Islet precursor cell (in vitro differentiated cells): ENCODE data around the gene TBX5.
A peak's percentile ranks its signal among the peaks of the same experiment; 100 is the strongest.

Experiments
- DNase-seq: peaks from one replicate; pipeline ENCODE4 v3.0.0-alpha.2; 2018

TBX5 gene

DNA sequence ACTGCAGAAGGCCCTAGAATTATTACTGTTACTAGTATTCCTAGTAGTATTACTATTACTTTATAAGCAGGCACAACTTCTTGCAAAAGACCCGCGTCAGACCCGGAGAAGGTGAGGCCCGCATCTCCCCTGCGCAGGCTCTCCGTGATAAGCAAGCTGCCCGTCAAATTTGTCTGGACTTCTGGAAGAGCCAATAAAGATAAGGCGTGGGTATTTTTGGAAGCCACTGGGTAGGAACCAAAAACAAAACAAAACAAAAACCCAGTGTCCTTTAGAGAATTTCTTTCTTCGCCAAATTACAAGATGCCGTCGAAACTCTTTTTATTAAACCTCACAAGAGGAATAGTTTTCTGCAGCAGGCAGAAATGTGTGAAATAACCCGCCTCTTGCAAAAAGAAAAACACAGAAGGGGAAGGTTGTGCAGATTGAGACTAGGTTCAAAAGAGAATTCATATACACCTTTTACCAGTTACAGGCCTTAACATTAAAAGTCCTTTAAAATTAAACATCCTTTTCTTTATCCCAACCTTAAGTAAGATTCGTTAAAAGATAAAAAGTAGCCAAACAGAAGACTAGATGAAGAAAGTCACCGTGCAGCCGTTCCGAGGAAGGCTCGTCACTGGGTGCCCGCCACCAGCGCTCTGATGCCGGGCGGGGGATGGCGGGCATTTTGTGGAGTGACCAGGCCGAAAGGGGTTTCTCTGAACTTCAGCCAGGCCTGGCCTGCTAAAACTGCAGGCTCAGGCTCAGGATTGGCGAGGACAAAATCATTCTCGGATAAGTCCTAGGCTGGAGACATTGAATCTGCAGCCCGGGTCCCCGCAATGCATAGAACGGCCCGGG is 1.6 kb downstream of the TBX5 start:
- no peak for DNase-seq

DNA sequence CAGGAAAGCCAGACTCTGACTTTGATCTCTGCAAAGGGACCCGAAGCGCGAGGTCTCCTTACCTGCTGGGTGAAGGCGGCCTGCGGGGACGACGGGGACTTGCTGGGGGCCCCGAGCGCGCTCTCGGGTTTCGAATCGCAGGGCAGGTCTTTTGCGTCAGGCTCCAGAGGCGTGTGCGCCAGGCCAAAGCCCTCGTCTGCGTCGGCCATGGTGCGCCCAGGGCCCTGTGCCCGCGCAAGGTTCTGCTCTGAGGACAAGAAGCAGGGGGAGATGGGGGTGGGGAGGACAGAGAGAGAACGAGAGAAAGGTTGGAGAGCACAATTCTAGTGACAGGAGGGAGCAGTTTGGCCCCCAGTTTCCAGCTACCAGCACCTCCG is 2.3 kb downstream of the TBX5 start:
- DNase-seq: peak; percentile 70

DNA sequence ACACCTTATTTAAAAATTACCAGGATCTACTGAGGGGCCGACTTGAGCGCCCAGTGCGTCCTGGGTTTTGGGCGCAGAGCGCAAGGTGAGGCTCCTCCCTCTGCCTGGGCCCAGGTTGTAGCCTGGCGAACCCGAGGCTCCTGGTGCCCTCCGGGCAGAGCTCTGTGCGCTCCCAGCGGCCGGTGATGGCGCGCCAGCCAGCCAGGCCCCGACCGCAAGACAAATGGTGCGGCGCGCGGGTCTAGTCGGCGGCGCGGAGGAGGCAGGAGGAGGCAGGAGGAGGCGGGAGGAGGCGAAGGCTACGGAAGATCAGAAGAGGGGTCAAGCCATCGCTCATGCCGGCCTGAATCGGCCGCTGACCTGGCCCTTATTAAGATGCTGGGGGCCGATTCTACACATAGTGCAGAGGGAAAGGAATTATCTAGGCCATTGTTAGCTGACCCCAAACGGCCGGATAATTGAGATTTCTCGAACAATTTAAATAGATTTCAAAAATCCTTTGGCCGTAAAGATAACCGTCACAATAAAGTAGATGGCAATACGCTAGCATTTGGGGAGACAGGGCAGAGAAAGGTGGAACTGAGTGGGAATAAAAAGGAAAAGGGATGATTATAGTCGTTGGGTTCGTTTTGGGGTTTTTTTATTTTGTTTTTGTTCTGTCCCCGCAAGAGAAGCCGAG is 2.8 kb downstream of the TBX5 start:
- DNase-seq: peak; percentile 95

- DNase-seq: no peak
Observed at GRCh38 chr12:114402084-114402717, 3.7 kb downstream of the TBX5 start.

- no peak for DNase-seq
Observed at GRCh38 chr12:114401328-114402083, 4.4 kb downstream of the TBX5 start.

DNA sequence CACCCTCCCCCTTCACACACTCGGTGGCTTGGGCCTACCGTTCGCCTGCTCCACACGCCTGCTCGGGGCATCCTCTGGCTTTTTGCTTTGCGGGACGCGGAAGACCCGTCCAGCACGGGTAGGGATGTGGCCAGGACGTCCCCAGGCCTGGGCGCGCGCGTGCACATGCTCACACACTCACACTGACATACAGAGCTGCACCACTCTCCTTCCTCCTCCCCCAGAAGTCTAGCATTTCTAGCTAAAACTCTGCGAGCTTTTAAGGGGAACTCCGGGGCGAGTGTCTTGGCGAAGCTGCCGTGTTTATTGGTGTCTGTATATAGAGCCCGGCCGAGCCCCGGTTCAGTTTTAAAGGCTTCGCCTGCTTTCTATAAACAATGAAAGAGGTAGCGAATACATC is 5.0 kb downstream of the TBX5 start:
- DNase-seq: peak; percentile 68

DNA sequence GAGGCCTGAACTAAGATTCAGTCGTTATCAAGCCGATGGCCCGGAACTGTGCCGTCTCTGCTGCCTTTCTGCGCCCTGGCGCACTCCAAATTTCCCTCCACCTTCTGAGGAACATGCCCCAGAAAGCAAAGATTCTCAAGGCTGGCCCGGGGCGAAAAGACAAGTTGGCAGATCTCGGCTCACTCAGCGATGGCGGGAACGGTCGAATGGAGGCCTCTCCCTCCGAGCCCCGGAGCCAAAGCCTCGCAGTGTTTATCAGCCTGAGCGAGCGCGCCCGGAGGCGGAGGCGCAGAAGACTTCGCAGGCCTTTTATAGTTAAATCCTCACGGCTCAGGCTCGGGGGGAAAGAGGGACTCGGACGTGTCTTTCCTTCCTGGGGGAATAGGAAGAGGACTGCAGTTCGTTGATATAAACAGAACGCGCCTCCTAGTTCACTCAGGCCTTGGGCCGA is 5.6 kb downstream of the TBX5 start:
- DNase-seq: peak; percentile 64

DNA sequence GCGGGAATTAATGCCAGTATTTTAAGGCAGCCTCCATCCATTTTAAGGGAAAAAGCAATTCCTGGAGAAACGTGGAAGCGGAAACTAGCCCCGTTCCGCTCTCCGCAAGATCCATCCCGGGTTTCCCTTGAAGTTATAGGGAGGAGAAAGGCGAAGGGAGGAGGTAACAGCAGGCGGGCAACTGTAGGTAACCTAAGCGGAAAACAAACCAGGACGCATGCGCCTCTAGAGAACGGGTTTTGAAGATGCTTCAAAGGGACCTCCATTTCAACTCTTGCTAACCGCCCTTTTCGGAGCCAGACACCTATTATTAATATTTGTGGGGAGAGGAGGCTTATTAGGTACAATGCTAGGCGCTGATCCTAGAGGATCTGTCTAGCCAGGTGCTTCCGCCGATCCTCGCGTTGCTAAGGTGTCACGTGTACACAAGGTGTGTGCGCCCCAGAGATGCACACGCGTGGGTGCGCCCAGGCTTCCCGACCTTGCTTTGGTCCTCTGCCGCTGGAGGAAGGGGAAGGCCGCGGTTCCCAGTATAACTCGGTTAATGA is 6.2 kb downstream of the TBX5 start:
- DNase-seq: peak; percentile 93

DNA sequence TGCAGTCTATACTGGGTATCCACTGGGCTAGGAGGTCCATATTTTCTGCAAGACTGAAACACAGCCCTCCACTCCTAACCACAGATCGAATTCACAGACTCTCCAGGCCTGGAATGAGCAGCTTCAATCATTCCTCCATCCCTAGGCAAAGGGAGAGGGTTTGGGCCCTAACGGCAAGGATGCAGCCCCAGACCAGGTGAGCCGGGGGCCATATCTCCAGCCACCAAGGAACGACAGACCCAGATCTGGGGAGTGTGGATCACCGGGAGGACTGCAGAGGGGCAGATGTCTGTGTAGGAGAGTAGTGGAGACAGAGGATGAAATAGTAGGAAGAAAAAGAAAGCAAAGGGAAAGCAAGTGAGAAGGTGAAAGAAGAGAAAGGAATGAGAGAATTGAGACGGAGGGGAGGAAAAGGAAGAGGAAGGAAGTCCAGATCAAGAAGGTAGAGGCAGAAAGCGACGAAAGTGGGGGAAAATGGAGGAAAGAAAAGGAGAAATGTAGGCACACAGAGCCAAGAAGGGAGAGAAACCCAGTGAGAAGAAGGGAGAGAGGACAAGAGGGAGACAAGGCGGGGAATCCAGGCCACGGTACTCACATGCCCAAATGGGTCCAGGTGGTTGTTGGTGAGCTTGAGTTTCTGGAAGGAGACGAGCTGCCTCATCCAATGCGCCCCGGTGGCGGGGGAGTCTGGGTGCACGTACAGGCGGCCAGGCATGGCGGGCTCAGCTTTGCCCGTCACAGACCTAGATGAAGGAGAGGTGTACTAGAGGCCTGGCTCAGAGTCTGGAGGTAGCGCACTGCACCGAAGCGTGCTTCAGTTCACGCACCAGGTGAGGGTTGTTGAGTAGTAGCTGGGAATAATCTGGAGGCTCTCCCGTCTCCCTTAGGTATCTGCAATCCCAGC is 7.7 kb downstream of the TBX5 start:
- DNase-seq: peak; percentile 60

DNA sequence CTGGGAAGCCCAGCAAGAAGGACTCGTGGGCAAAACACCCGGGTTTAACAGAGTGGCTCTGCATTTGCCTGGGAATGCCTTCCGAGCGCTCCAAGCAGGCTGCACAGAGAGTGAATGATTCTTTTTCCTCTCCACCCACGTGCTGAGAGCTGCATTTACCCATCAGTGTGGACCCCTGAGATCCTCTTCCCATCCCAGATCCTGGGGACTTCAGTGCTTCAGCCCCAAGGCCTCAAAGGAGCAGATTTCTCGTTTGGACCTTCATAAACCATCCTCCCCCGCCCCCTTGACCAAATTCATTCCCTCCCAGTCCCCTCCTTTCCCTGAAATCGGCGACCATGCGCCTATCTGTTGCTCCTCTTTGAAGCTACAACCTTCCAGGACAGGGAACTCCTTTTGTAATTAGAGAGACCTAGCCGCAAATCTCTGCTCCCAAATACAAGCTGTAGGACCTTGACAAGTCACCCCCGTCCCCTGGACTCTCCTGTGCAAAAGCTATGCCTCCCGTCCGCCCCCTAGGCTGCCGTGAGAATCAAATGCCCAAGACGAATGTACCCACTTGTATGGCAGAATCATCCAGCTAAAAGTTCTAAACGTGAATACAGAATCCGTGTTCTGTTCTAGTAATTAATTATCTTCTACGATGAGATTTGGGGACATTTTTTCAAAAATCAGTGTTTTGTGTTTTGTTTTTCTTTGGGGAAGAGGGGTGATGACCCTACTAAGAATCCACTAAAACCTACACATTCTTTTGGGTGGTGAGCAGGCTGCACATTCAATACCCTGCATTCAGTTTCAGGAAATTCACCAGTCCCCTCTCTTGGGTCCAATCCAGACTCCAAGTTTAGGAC is 8.8 kb downstream of the TBX5 start:
- DNase-seq: peak; percentile 54

GRCh38 chr12:114396153-114396868 is 9.6 kb downstream of the TBX5 start:
- peak; percentile 65 for DNase-seq

GRCh38 chr12:114395755-114396152 is 10.2 kb downstream of the TBX5 start:
- peak; percentile 81 for DNase-seq

DNA sequence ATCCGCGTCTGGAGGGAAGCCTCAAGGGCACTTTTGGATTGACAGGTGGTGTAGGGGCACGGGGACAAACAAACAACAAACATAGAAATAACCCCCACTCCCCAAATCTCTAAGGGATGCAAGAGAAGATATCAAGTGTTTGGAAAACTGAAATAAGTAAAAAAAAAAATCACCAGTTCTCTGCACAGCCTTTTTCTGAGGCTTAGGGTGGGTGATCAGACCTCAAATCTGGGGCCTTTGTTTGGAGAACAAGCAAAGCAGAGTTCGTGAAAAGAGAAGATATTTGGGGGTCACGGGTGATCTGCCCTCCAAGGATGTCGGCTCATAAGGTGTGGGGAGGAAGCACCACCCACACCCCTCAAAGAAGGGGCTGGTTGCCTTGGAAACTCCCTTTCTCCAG is 10.7 kb downstream of the TBX5 start:
- DNase-seq: no peak

DNA sequence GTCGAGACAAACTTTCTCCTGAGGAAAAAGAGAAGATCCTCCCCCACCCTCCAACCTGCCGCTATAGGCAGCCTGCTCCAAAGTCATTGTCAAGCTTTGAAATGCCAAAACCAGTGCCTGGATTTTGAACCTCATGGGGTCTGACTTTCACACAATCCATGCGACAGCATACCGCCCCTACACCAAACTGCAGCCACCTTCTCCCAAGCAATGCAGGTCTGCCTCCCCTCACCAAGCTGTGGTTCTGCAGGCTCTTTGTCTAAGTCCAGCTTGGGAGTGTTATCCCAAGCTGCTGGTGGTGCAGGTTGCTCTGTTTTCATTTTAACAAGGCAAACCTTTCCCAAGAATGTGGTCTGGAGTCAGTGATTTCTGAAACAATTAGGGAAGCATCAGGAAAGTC is 12.4 kb downstream of the TBX5 start:
- no peak for DNase-seq

- DNase-seq: peak; percentile 41
Observed at GRCh38 chr12:114392909-114393308, 13.0 kb downstream of the TBX5 start.

GRCh38 chr12:114391088-114391487 is 14.9 kb downstream of the TBX5 start:
- no peak for DNase-seq

- DNase-seq: no peak
Observed at GRCh38 chr12:114384739-114385138, 21.2 kb downstream of the TBX5 start.

GRCh38 chr12:114381177-114381576 is 24.8 kb downstream of the TBX5 start:
- DNase-seq: no peak

DNA sequence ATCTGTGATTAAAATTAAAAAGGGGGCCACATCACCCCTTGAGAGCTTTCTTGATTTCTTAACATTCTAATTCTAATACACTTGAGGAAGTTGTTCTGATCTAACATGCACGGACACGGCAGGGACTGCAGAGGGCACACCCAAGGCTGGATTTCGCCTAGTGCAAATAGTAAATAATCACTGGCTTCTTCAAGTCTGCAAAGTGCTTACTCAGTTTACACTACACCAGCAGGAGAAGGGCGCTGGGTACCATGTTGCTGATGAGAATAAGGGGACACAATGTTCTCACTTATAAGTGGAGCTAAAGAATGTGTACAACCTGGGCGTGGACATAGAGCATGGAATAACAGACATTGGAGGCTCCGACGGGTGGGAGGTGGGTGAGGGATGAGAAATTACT is 34.2 kb downstream of the TBX5 start:
- DNase-seq: no peak

DNA sequence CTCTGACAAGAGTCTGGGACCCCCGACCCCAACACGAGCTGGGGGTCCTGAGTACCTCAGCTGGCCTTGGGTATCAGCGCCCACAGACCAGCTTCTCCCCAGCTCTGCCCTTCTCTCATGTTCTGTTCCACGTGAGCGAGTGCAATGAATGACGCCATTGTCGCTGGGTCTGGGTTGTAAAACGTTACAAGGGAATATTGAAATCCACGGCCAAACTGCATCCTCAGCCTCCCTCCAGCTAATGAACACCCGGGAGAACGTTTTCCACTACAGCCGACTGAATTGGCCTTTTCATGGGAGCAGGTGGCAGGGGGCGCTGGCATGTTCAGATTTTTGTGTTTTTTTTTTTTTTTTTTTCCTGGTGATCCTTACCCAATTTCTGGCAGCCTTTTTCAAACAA is 34.7 kb downstream of the TBX5 start:
- no peak for DNase-seq
